Hepatocyte (in vitro differentiated cells): ENCODE results near the gene FAM50A.

Source experiments
- EZH2 ChIP-seq: fragments of 200-600 bp; sonication (generic); IDR thresholded peaks from 2 replicates; pipeline ENCODE4 v1.6.1; 2016; ENCODE audit warnings: antibody characterized with exemption, mild to moderate bottlenecking, borderline replicate concordance
- EZH2phosphoT487 ChIP-seq: fragments of 200-600 bp; sonication (generic); IDR thresholded peaks from one replicate; pipeline ENCODE4 v1.6.1; 2018; ENCODE audit warnings: antibody characterized with exemption, mild to moderate bottlenecking, low read depth, moderate library complexity; ENCODE audit not compliant: unreplicated experiment, severe bottlenecking
- TF ChIP-seq, protein P1 (sequence below): fragments of 200-600 bp; sonication (generic); IDR thresholded peaks from 2 replicates; pipeline ENCODE4 v1.5.1; 2016; ENCODE audit warnings: antibody characterized with exemption, mild to moderate bottlenecking; ENCODE audit not compliant: poor library complexity

DNA sequence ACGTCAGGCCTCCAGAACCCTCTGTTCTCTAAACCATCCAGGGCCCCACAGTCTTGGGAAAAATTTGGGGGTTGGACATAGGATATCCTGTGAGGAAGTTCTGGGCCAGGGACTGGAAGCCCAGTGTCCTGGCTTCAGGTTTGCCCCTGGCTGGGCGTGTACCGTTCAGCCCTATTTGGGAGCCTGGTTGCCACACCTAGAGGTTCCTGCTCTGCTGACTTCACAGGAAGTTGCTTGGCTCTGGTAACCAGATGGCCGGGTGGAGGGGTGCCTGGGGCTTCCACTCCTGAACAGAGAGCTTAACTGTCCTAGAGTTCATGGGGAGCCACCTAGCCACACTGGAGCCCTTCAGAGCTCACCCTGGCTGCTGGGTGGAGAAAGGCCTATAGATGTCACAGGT, 31.5 kb upstream of the FAM50A start:
- TF ChIP-seq, protein P1, sequence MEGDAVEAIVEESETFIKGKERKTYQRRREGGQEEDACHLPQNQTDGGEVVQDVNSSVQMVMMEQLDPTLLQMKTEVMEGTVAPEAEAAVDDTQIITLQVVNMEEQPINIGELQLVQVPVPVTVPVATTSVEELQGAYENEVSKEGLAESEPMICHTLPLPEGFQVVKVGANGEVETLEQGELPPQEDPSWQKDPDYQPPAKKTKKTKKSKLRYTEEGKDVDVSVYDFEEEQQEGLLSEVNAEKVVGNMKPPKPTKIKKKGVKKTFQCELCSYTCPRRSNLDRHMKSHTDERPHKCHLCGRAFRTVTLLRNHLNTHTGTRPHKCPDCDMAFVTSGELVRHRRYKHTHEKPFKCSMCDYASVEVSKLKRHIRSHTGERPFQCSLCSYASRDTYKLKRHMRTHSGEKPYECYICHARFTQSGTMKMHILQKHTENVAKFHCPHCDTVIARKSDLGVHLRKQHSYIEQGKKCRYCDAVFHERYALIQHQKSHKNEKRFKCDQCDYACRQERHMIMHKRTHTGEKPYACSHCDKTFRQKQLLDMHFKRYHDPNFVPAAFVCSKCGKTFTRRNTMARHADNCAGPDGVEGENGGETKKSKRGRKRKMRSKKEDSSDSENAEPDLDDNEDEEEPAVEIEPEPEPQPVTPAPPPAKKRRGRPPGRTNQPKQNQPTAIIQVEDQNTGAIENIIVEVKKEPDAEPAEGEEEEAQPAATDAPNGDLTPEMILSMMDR: no peak
- TF ChIP-seq EZH2 (no peak), EZH2phosphoT487 (no peak)
